ENCODE measurements around the gene PRELID1.
"Not testable (repeated sequence)": the region's sequence is repeated elsewhere in the genome, so short reads cannot be mapped to it uniquely, and the experiment has no call there.

PRELID1 gene

GRCh38 chr5:177336603-177337494 lies 33.2 kb downstream of the PRELID1 start:
- DNase-seq = no peak

GRCh38 chr5:177338251-177339106 lies 34.9 kb downstream of the PRELID1 start:
- no peak for DNase-seq

GRCh38 chr5:177339107-177339638 lies 35.6 kb downstream of the PRELID1 start:
- no peak for DNase-seq

GRCh38 chr5:177343000-177343399 lies 39.4 kb downstream of the PRELID1 start:
- not testable (repeated sequence) for DNase-seq

- DNase-seq = no peak
Measured at GRCh38 chr5:177343777-177344176, 40.2 kb downstream of the PRELID1 start.

GRCh38 chr5:177344891-177345290 lies 41.3 kb downstream of the PRELID1 start:
- no peak for DNase-seq

- DNase-seq = no peak
Measured at GRCh38 chr5:177346820-177347219, 43.2 kb downstream of the PRELID1 start.

GRCh38 chr5:177347699-177348098 lies 44.1 kb downstream of the PRELID1 start:
- DNase-seq = no peak

GRCh38 chr5:177349362-177349647 lies 45.7 kb downstream of the PRELID1 start:
- DNase-seq = no peak

- no peak for DNase-seq
Measured at GRCh38 chr5:177349762-177350161, 46.2 kb downstream of the PRELID1 start.

- no peak for DNase-seq
Measured at GRCh38 chr5:177350776-177351391, 47.3 kb downstream of the PRELID1 start.

- DNase-seq = peak; percentile 94
Measured at GRCh38 chr5:177351392-177352329, 48.1 kb downstream of the PRELID1 start, which contains the start of gene LMAN2. TSS of gene LMAN2 (minus strand) at chr5:177351668. CDS start at chr5:177351647, 21 bp downstream.

- no peak for DNase-seq
Measured at GRCh38 chr5:177353093-177353492, 49.5 kb downstream of the PRELID1 start.

- no peak for DNase-seq
Measured at GRCh38 chr5:177354256-177354655, 50.7 kb downstream of the PRELID1 start.

- no peak for DNase-seq
Measured at GRCh38 chr5:177354711-177355110, 51.1 kb downstream of the PRELID1 start.

- DNase-seq = no peak
Measured at GRCh38 chr5:177355162-177355867, 51.7 kb downstream of the PRELID1 start.

- no peak for DNase-seq
Measured at GRCh38 chr5:177355868-177356168, 52.2 kb downstream of the PRELID1 start.
